Testis (tissue), 3 donors: ENCODE data around the gene HSD17B12. TPM values are rescaled to one million over a fixed set of nuclear protein-coding genes. Genes with fewer than 3 reads are reported as not detected.
"Not testable (repeated sequence)": the region's sequence is repeated elsewhere in the genome, so short reads cannot be mapped to it uniquely, and the experiment has no call there.

ENCODE experiments used
- DNase-seq: peaks from one replicate; pipeline ENCODE4 v3.0.0-alpha.2; 2019
- H3K27ac ChIP-seq, 2 donors: fragments of 200-600 bp; sonication (generic); one replicate each; pipeline ENCODE4 v1.5.1; 2019
- H3K27me3 ChIP-seq: fragments of 200-600 bp; sonication (generic); one replicate; pipeline ENCODE4 v1.5.1; 2019
- H3K36me3 ChIP-seq: fragments of 200-600 bp; sonication (generic); one replicate; pipeline ENCODE4 v1.5.1; 2017; ENCODE audit warnings: low read depth; ENCODE audit errors: missing control alignments
- H3K4me1 ChIP-seq: fragments of 200-600 bp; sonication (generic); one replicate; pipeline ENCODE4 v1.5.1; 2019
- H3K4me3 ChIP-seq, 2 donors: fragments of 200-600 bp; sonication (generic); one replicate each; pipeline ENCODE4 v1.5.1; 2017 to 2019
- H3K9me3 ChIP-seq: fragments of 200-600 bp; sonication (generic); one replicate; pipeline ENCODE4 v1.5.1; 2017
- CTCF ChIP-seq, 3 experiments: fragments of 450-650 bp in 2 of 3; fragments of 200-600 bp in 1 of 3; sonication (generic) in 1 of 3; IDR thresholded peaks; one replicate each; pipeline ENCODE4 v1.5.1; 2016 to 2019; ENCODE audit warnings: antibody characterized with exemption in 3 of 3, mild to moderate bottlenecking in 2 of 3, moderate library complexity in 1 of 3
- POLR2A ChIP-seq: fragments of 450-650 bp; IDR thresholded peaks from one replicate; pipeline ENCODE4 v1.6.1; 2017; ENCODE audit warnings: antibody characterized with exemption, mild to moderate bottlenecking, moderate library complexity
- WGBS, 2 donors: methylation state at CpG; one replicate each; pipeline ENCODE4 v1.1.5; 2018; 5-methylcytosine and 5-hydroxymethylcytosine counted together
- intact Hi-C: fragments of 100-400 bp; cut with DNase I; formaldehyde crosslinking; loops from one replicate; pipeline ENCODE4 v1.15.1; 2023; ENCODE audit warnings: low total_unique reads
- polyA plus RNA-seq: library from polyadenylated mRNA; stranded (reverse); fragments of 350-450 nt; fragmentation: Illumina TruSeq; extraction: RNeasy Lipid Tissue Mini Kit (QIAGEN cat#74804); gene quantifications from one replicate; pipeline ENCODE4 v1.2.3, GENCODE V29; 2014; ENCODE audit warnings: low read depth, low replicate concordance; ENCODE audit not compliant: insufficient read depth
- total RNA-seq, 2 donors: library from RNA; depleted of rRNA; stranded (reverse); fragments of >200 nt; gene quantifications; one replicate each; pipeline ENCODE4 v1.2.3, GENCODE V29; 2016

Gene HSD17B12
- total and polyA plus RNA-seq, 3 donors from 2014 or later = 59.6 to 113 (median 93.5) TPM

- Histone ChIP-seq H3K27ac (no peak overlapping the region), H3K27me3 (no peaks in the 10 kb centered on the region), H3K4me1 (no peaks in the 10 kb centered on the region), H3K4me3 (no peak overlapping the region), H3K36me3 (no peaks in the 10 kb centered on the region), H3K9me3 (no peaks in the 10 kb centered on the region)
- 50 to 62% methylated on average over 3 of the region's 3 CpGs for WGBS, 2 donors
- intact Hi-C loops = no loop called here
- no peak for DNase-seq
- TF ChIP-seq CTCF (IDR thresholded peaks at IDR 0.05) (no peak), POLR2A (no peak)
These were observed 6.0 kb upstream of the HSD17B12 start for GRCh38 chr11:43674560-43674959.

- no peak overlapping the region for H3K4me3 ChIP-seq
- H3K9me3 ChIP-seq = no peaks in the 10 kb centered on the region
- no peaks in the 10 kb centered on the region for H3K27me3 ChIP-seq
- intact Hi-C loops = no loop called here
- DNase-seq = no peak
- H3K4me1 ChIP-seq = peaks cover 5% of the 10 kb centered on the region
- H3K36me3 ChIP-seq = no peaks in the 10 kb centered on the region
- H3K27ac ChIP-seq = no peak overlapping the region
- WGBS, 2 donors = 39 to 54% methylated on average over 2 of the region's 2 CpGs
- TF ChIP-seq POLR2A (no peak), CTCF (IDR thresholded peaks at IDR 0.05) (no peak)
These were observed 3.6 kb upstream of the HSD17B12 start for GRCh38 chr11:43676933-43677332.

GRCh38 chr11:43681401-43681942, 934 bp downstream of the HSD17B12 start:
- no peaks in the 10 kb centered on the region for H3K9me3 ChIP-seq
- WGBS, 2 donors = 2 to 6% methylated on average over 12 of the region's 12 CpGs
- H3K4me1 ChIP-seq = peaks cover 7% of the 10 kb centered on the region
- peak overlapping the region; percentile 89 to 92 for H3K27ac ChIP-seq
- TF ChIP-seq POLR2A (no peak), CTCF (IDR thresholded peaks at IDR 0.05) (no peak)
- no peak for DNase-seq
- H3K4me3 ChIP-seq = peak overlapping the region; percentile 78 to 90
- H3K36me3 ChIP-seq = no peaks in the 10 kb centered on the region
- no peaks in the 10 kb centered on the region for H3K27me3 ChIP-seq
- intact Hi-C loops = no loop called here

GRCh38 chr11:43682081-43682480, 1.5 kb downstream of the HSD17B12 start:
- H3K9me3 ChIP-seq, intact Hi-C loops, DNase-seq, H3K27me3 ChIP-seq, H3K36me3 ChIP-seq, H3K4me1 ChIP-seq: not testable (repeated sequence)
- peak overlapping the region in 1 of 2 donors; percentile 90 for H3K4me3 ChIP-seq
- WGBS, 2 donors = 68 to 70% methylated on average over 11 of the region's 11 CpGs
- peak overlapping the region; percentile 89 to 92 for H3K27ac ChIP-seq

GRCh38 chr11:43685440-43685839, 4.9 kb downstream of the HSD17B12 start:
- no peak for DNase-seq
- intact Hi-C loops = no loop called here
- 70 to 76% methylated on average over 4 of the region's 4 CpGs for WGBS, 2 donors
- no peak for TF ChIP-seq POLR2A
- TF ChIP-seq CTCF (IDR thresholded peaks at IDR 0.05) = no peak
- H3K27ac ChIP-seq = no peak overlapping the region
- no peak overlapping the region for H3K4me3 ChIP-seq
- no peaks in the 10 kb centered on the region for H3K27me3 ChIP-seq
- no peaks in the 10 kb centered on the region for H3K9me3 ChIP-seq
- H3K4me1 ChIP-seq = peaks cover 14% of the 10 kb centered on the region
- no peaks in the 10 kb centered on the region for H3K36me3 ChIP-seq
